MCF 10A (cell line): ENCODE data around the gene ACCS. TPM values are rescaled to one million over a fixed set of nuclear protein-coding genes. Genes with fewer than 3 reads are reported as not detected.
A peak's percentile ranks its signal among the peaks of the same experiment; 100 is the strongest.

ENCODE experiments used
- BruUV-seq: library from RNA; stranded (reverse); fragments of 400-500 nt; replicated peaks from 2 replicates; lab custom pipeline; 2021; lab: Mats Ljungman, UMichigan
- CTCF ChIA-PET: fragments of 300-600 bp; sonication (Branson Sonifier 250); formaldehyde crosslinking; extraction: SDS; loops from one replicate; lab custom pipeline; 2021; ENCODE audit warnings: antibody characterized with exemption, inconsistent platforms; lab: Yijun Ruan, JAX
- POLR2A ChIA-PET: fragments of 300-600, 350-650 bp; sonication (Branson Sonifier 250); formaldehyde crosslinking; extraction: SDS; loops from one replicate; lab custom pipeline; 2020; ENCODE audit warnings: antibody characterized with exemption, inconsistent platforms; lab: Yijun Ruan, JAX
- DNase-seq: peaks from one replicate; pipeline ENCODE4 v3.0.0-alpha.2; 2018; ENCODE audit not compliant: unreplicated experiment
- H3K27ac Mint-ChIP-seq: one replicate; pipeline ENCODE4 v1.8.0; 2022; ENCODE audit warnings: mild to moderate bottlenecking, low read depth, mixed read lengths; ENCODE audit not compliant: unreplicated experiment
- H3K27me3 Mint-ChIP-seq: one replicate; pipeline ENCODE4 v1.8.0; 2022; ENCODE audit warnings: mixed read lengths; ENCODE audit not compliant: insufficient read depth, unreplicated experiment
- H3K36me3 Mint-ChIP-seq: one replicate; pipeline ENCODE4 v1.8.0; 2022; ENCODE audit warnings: mild to moderate bottlenecking, moderate library complexity, mixed read lengths; ENCODE audit not compliant: insufficient read depth, unreplicated experiment
- H3K4me1 Mint-ChIP-seq: one replicate; pipeline ENCODE4 v1.8.0; 2022; ENCODE audit warnings: mixed read lengths; ENCODE audit not compliant: insufficient read depth, unreplicated experiment
- H3K4me3 Mint-ChIP-seq: one replicate; pipeline ENCODE4 v1.8.0; 2022; ENCODE audit warnings: mild to moderate bottlenecking, moderate library complexity, mixed read lengths; ENCODE audit not compliant: unreplicated experiment
- H3K9me3 Mint-ChIP-seq: one replicate; pipeline ENCODE4 v1.8.0; 2022; ENCODE audit warnings: mixed read lengths; ENCODE audit not compliant: unreplicated experiment
- CTCF ChIP-seq: fragments of 200-600 bp; IDR thresholded peaks from one replicate; pipeline ENCODE4 v1.8.0; 2022; ENCODE audit warnings: antibody characterized with exemption, mild to moderate bottlenecking; ENCODE audit not compliant: unreplicated experiment
- intact Hi-C: fragments of 100-400 bp; cut with micrococcal nuclease; formaldehyde crosslinking; loops from 2 replicates; pipeline ENCODE4 v1.14.1; 2022
- total RNA-seq: library from RNA; stranded (reverse); gene quantifications from 2 replicates; pipeline ENCODE4 v1.2.3, GENCODE V29; 2022

ACCS gene
- total RNA-seq, 1 experiment from 2014 or later, result 7.9 TPM

- CTCF ChIA-PET, result interaction anchor here (0.6 to 2.1 kb wide), 2 partner anchors 60 to 145 kb away, joined by 4 to 16 read pairs; no protein-coding TSS in a partner anchor
- no peak overlapping the region for H3K4me3 Mint-ChIP-seq
- POLR2A ChIA-PET, result no interaction called here
- no TSS peak for BruUV-seq
- H3K4me1 Mint-ChIP-seq, result no peaks in the 10 kb centered on the region
- H3K27ac Mint-ChIP-seq, result no peak overlapping the region
- H3K36me3 Mint-ChIP-seq, result no peaks in the 10 kb centered on the region
- intact Hi-C loops, result loop anchor here (10.0 kb wide), 1 partner anchor 89 kb away; the partner anchor contains the start of gene C11orf96
- H3K27me3 Mint-ChIP-seq, result peaks cover 33% of the 10 kb centered on the region
- no peaks in the 10 kb centered on the region for H3K9me3 Mint-ChIP-seq
- no peak for DNase-seq
- TF ChIP-seq CTCF, result no peak
Measured at GRCh38 chr11:44033856-44034255, 32.2 kb upstream of the ACCS start.

GRCh38 chr11:44034639-44035038 lies 31.4 kb upstream of the ACCS start:
- Mint-ChIP-seq H3K27me3 (peaks cover 33% of the 10 kb centered on the region), H3K27ac (no peak overlapping the region), H3K9me3 (no peaks in the 10 kb centered on the region), H3K4me3 (no peak overlapping the region), H3K4me1 (no peaks in the 10 kb centered on the region), H3K36me3 (no peaks in the 10 kb centered on the region)
- ChIA-PET POLR2A (no interaction called here), CTCF (interaction anchor here (0.6 to 2.1 kb wide), 3 partner anchors 59 to 145 kb away, joined by 4 to 16 read pairs (median 4); no protein-coding TSS in a partner anchor)
- DNase-seq, result no peak
- BruUV-seq, result no TSS peak
- intact Hi-C loops, result loop anchor here (10.0 kb wide), 1 partner anchor 90 kb away; the partner anchor contains the start of gene C11orf96
- TF ChIP-seq CTCF, result no peak

- Mint-ChIP-seq H3K27me3 (peaks cover 14% of the 10 kb centered on the region), H3K4me3 (no peak overlapping the region), H3K4me1 (no peaks in the 10 kb centered on the region), H3K27ac (no peak overlapping the region), H3K36me3 (no peaks in the 10 kb centered on the region), H3K9me3 (no peaks in the 10 kb centered on the region)
- intact Hi-C loops, result loop anchor here (1.0 to 10.0 kb wide), 2 partner anchors 92 to 147 kb away; partner anchors contain the start of gene C11orf96
- ChIA-PET CTCF (interaction anchor here (0.6 to 4.0 kb wide), 13 partner anchors 9 to 245 kb away, joined by 3 to 60 read pairs (median 3); no protein-coding TSS in a partner anchor), POLR2A (no interaction called here)
- BruUV-seq, result no TSS peak
- TF ChIP-seq CTCF, result peak; percentile 64
- DNase-seq, result peak; percentile 67
Measured at GRCh38 chr11:44036811-44037657, 29.0 kb upstream of the ACCS start.

- intact Hi-C loops, result loop anchor here (1.0 to 10.0 kb wide), 2 partner anchors 93 to 147 kb away; partner anchors contain the start of gene C11orf96
- H3K4me3 Mint-ChIP-seq, result no peak overlapping the region
- TF ChIP-seq CTCF, result no peak
- H3K27ac Mint-ChIP-seq, result no peak overlapping the region
- H3K9me3 Mint-ChIP-seq, result no peaks in the 10 kb centered on the region
- H3K27me3 Mint-ChIP-seq, result peaks cover 14% of the 10 kb centered on the region
- CTCF ChIA-PET, result interaction anchor here (0.6 to 4.0 kb wide), 11 partner anchors 9 to 532 kb away, joined by 3 to 60 read pairs (median 3); no protein-coding TSS in a partner anchor
- BruUV-seq, result no TSS peak
- DNase-seq, result no peak
- H3K4me1 Mint-ChIP-seq, result no peaks in the 10 kb centered on the region
- POLR2A ChIA-PET, result no interaction called here
- H3K36me3 Mint-ChIP-seq, result no peaks in the 10 kb centered on the region
Measured at GRCh38 chr11:44037658-44037998, 28.4 kb upstream of the ACCS start.
